HL-60 (cell line): ENCODE results near the gene PAGR1.

Source experiments
- CTCF ChIP-seq: IDR thresholded peaks from one replicate; pipeline ENCODE4 v1.5.1; 2011; ENCODE audit warnings: low read length, control low read depth, inconsistent platforms; ENCODE audit not compliant: insufficient read depth
- POLR2AphosphoS5 ChIP-seq: IDR thresholded peaks from 2 replicates; pipeline ENCODE4 v1.6.1; 2012; ENCODE audit warnings: low read depth

GRCh38 chr16:29784157-29784556 lies 31.8 kb upstream of the PAGR1 start:
- TF ChIP-seq CTCF: no peak
- no peak for TF ChIP-seq POLR2AphosphoS5
